Activated CD4-positive, alpha-beta T cell treated with anti-CD3 and anti-CD28 coated beads, Interleukin-2, amount 50 U/mL, for 48 hours (primary cell): Measurements from ENCODE around the gene IFT27.
"Not testable (repeated sequence)": the region's sequence is repeated elsewhere in the genome, so short reads cannot be mapped to it uniquely, and the experiment has no call there.

Experiments
- DNase-seq, 2 experiments: peaks; one replicate each; pipeline ENCODE4 v3.0.0-alpha.2; 2020

IFT27 gene

GRCh38 chr22:36764641-36765040, 11.3 kb downstream of the IFT27 start:
- no peak for DNase-seq

DNA sequence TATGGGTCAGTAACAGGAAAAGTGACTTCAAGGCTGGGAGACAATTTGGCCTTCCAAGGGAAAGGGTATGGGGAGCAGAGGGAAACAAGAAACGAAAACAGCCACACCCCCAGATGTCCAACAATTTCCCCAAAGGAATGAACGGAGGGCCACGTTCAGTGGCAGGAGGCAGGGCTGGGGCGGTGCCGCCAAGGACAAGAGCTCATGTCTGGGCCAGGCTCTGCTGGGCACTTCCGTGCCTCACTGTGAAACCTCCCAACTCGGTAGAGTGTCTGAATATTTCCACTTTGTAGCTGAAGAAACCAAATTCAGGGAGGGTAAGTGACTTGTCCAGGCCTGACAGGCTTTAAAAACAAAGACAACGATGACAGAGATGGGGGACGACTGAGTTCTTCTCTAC, 11.9 kb downstream of the IFT27 start:
- no peak for DNase-seq

GRCh38 chr22:36763576-36763975, 12.3 kb downstream of the IFT27 start:
- DNase-seq, result no peak

DNA sequence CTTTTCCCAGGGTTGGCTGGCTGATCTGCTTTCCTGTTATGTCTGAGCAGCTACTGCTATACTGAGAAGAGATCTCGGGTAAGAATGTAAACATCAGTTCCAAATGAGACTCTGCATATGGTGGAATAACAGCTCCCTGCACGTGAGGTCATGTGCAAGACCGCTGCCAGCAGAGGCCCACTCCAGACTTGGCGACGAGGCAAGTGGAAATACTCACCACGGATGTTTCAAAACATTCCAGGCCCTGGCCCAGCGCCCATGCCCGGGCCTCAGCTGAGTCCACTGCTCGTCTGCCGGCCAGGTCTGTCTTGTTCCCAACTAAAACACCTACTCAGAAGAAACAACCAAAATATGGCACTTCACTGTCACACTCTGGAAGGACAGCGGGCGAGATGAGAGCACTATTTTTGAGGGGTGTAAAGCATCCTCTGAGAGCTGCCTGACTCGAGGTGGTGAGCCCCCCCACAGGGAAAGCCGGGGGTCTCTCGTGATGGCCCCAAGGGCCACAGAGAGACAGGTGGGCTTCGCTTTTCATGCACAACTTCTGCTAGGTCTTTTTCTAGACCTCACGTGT, 13.1 kb downstream of the IFT27 start:
- no peak for DNase-seq

- DNase-seq, result no peak
Measured at GRCh38 chr22:36761553-36762240, 14.2 kb downstream of the IFT27 start.

- DNase-seq, result no peak
Measured at GRCh38 chr22:36760786-36761185, 15.1 kb downstream of the IFT27 start.

- no peak for DNase-seq
Measured at GRCh38 chr22:36759481-36760159, 16.3 kb downstream of the IFT27 start.

DNA sequence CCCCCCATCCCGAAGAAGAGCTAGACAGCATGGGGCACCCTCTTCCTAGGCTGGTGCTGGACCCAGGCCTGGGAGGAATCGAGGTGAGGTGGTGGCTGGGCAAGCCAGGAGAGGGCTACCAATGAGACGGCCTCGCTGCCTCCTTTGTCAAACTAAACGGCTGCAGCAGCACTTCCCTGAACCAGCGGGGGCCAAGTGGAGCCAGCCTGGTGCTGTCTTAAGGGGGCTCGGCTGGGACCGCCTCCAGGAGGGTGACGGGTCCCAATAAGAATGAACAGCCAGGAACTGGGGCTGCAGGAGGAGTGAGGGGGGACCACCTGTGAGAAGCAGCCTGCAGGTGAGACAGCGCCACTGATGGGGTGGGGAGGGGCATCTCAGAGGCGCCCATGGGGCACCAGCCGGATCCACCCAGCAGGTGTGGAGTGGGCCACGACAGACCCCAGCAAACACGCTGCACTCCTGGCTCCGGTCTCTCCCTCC, 17.1 kb downstream of the IFT27 start:
- DNase-seq, result no peak

DNA sequence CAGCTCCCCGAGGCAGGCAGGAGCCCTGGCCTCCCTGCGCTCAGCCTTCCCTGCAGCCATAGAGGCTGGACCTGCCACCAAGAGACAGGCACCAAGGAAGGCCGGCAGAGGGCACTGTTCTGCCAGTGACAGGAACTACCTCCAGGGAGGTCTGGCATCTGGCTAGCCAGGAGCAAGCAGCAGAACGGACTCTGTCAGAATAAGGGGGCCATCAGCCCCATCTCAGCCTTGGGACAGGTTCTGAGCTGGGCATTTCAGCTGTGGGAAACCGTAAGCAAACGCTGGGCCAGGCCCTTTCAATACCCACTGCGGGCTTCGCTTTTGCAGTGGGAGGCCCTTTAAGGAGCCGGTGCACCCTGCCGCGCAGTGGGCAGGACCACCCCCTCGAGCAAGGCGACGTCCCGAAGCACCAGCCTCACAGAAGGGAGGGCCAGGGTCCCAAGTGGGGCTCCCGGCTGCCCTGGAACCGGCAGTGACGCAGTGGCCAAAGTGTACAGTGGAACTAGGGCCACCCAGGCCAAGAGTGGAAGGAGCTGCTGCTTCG, 18.2 kb downstream of the IFT27 start:
- DNase-seq, result peak; percentile 83 to 86

- no peak for DNase-seq
Measured at GRCh38 chr22:36756746-36757655, 18.9 kb downstream of the IFT27 start.

DNA sequence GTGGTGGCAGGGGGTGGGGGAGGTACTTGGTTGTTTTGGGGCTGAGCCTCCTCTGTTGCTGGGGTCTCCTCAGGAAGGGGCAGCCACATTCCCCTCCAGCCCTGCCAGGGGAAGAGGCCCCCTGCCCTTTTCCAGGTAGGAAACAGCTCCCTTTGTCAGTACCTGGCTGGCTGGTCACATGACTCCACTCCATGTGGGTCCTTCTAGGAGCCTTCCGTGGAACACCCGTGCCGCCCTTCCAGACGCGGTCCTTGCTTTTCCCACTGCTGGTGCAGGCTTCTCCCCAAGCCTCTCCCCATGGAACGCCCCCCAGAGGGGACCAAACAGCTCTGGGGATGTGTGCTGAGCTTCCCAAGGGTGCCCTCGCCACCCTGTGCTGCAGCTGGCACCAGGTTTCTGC, 19.9 kb downstream of the IFT27 start:
- no peak for DNase-seq

- DNase-seq, result no peak
Measured at GRCh38 chr22:36755316-36755715, 20.6 kb downstream of the IFT27 start.

- DNase-seq, result not testable (repeated sequence)
Measured at GRCh38 chr22:36754881-36755280, 21.0 kb downstream of the IFT27 start.

DNA sequence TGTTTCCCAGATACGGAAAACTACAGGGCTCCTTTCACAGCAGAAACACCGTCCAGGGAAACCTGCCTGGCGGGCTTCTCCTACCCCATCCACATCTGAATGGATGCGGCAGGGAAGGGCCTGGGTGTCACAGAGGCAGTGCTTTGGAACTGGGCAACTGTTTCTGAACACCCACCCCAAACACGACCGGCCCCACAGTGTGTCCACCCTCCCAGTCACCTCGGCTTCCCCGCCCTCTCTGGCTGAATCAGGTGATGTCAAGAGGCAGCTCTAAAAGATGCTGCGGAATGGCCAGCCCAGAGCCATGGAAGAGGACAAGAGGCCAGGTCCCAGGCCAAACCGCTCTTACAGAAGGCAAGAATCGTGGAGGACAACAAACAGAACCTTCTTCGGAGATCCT, 22.0 kb downstream of the IFT27 start:
- no peak for DNase-seq

DNA sequence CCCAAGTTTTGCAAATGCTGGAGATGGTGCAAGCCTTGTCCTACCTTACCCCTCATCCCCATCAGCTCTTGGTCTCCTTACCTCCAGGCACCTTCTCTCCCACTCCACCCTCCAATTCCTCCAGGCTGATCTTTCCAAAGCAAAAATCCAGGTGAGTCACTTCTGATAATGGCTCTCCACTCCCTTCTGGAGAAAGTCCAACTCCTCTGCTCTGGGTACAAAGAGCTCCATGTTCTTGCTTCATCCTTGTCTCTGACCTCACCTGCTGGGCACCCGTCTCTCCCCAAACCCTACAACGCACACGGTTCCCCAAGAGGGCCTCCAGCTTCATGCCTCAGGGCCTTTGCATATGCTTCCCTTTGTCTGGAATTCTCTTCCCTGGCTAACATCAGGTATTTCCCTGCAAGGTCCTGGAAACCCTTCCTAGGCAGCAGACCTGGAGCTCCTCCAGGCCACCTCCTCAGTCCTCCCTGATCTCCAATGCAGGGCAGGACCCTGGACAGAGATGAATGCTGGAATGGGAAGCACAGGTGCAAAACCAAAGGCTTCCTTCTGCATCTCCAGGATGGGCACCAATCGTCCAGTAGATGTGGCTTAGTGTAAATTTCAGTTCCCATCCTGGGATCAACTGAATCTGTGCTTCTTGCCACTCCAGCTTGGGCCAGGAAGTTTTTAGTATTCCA, 22.7 kb downstream of the IFT27 start:
- DNase-seq, result no peak

DNA sequence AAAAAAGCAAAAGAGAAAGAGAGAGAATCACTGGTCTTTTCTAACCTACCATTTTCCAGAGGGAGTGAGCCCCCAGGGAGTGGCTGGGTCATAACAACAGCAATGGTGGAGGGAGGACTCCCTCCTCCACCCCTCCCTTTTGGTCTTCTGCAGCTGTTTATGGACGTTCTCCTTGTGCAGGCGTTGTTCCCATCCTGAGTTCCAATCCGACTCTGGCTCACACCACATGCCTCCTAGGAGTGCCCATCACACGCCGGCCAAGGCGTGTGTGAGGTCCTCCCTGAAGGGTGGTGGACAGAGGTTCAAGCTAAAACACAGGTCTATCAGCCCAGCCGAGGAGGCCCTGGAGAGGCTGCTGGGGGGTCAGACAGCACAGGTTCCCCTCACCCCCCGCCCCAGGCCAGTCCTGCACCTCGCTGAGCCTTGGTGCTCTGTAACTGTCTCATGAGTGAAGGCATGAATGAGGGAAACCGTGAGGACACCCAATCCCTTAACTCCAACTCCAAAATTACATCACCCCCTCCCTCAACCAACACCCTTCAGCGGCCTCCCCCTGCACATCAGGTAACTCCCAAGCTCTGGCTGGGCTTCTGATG, 29.4 kb downstream of the IFT27 start:
- DNase-seq, result no peak

- DNase-seq, result no peak
Measured at GRCh38 chr22:36745301-36745995, 30.5 kb downstream of the IFT27 start.

- no peak for DNase-seq
Measured at GRCh38 chr22:36744791-36745190, 31.1 kb downstream of the IFT27 start.

GRCh38 chr22:36744413-36744765, 31.5 kb downstream of the IFT27 start:
- no peak for DNase-seq

- DNase-seq, result no peak
Measured at GRCh38 chr22:36743591-36744412, 32.1 kb downstream of the IFT27 start.
